ENCODE results near the gene RC3H1.

Gene RC3H1

DNA sequence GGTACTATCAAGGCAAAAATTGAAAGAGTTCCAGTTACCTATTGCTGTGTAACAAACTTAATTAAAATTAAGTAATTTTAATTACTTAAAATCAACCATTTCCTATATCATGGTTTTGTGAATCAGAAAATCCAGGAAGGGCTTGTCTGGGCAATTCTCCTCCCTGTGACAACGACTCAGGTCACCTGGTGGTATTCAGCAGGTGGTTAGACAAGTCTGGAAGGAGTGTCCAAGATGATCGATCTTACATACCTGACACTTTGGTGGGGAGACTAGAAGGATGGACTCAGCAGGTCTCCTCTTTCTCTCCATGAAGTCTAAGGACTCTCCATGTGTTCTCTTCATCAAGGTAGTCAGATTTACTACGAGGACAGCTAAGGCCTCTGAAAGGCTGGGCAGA is 128.0 kb downstream of the RC3H1 start:
- H3K27me3 Mint-ChIP-seq (ENCODE audit: low read depth), result no peaks in the 10 kb centered on the region
- no peak overlapping the region for H3K4me3 Mint-ChIP-seq
- H3K4me1 Mint-ChIP-seq, result no peaks in the 10 kb centered on the region
- H3K9me3 Mint-ChIP-seq, result no peaks in the 10 kb centered on the region
- H3K36me3 Mint-ChIP-seq (ENCODE audit: low read depth), result peaks cover 15% of the 10 kb centered on the region
- TF ChIP-seq, protein P1, sequence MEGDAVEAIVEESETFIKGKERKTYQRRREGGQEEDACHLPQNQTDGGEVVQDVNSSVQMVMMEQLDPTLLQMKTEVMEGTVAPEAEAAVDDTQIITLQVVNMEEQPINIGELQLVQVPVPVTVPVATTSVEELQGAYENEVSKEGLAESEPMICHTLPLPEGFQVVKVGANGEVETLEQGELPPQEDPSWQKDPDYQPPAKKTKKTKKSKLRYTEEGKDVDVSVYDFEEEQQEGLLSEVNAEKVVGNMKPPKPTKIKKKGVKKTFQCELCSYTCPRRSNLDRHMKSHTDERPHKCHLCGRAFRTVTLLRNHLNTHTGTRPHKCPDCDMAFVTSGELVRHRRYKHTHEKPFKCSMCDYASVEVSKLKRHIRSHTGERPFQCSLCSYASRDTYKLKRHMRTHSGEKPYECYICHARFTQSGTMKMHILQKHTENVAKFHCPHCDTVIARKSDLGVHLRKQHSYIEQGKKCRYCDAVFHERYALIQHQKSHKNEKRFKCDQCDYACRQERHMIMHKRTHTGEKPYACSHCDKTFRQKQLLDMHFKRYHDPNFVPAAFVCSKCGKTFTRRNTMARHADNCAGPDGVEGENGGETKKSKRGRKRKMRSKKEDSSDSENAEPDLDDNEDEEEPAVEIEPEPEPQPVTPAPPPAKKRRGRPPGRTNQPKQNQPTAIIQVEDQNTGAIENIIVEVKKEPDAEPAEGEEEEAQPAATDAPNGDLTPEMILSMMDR (IDR thresholded peaks at IDR 0.05; ENCODE audit: unreplicated experiment in 3 of 3), result no peak
- H3K27ac Mint-ChIP-seq, result no peak overlapping the region

- TF ChIP-seq, protein P1 (IDR thresholded peaks at IDR 0.05; ENCODE audit: unreplicated experiment in 3 of 3), result no peak
- Mint-ChIP-seq H3K27me3 (ENCODE audit: low read depth) (no peaks in the 10 kb centered on the region), H3K36me3 (ENCODE audit: low read depth) (peaks cover 16% of the 10 kb centered on the region), H3K4me3 (no peak overlapping the region), H3K27ac (no peak overlapping the region), H3K4me1 (no peaks in the 10 kb centered on the region), H3K9me3 (no peaks in the 10 kb centered on the region)
These were observed 128.5 kb downstream of the RC3H1 start for GRCh38 chr1:173893611-173894010.

DNA sequence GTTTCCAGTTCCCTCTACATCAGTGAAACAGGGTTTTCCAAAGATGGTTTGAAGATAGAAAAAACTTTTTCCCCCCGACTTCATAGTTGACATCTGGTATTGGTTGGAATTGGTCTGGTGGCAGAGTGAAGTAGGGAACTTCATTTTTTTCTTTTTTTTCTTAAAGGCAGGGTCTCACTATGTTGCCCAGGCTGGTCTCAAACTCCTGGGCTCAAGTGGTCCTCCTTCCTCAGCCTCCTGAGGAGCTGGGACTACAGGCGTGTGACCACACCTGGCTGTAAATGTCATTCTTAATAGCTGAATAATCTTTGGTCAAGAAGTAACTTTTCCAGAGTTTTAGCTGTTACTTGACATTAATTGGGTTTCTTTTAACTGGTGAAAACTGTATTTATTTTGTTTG is 132.3 kb downstream of the RC3H1 start:
- TF ChIP-seq, protein P1 (IDR thresholded peaks at IDR 0.05; ENCODE audit: unreplicated experiment in 3 of 3), result no peak
- no peaks in the 10 kb centered on the region for H3K27me3 Mint-ChIP-seq (ENCODE audit: low read depth)
- H3K4me3 Mint-ChIP-seq, result no peak overlapping the region
- no peaks in the 10 kb centered on the region for H3K9me3 Mint-ChIP-seq
- H3K27ac Mint-ChIP-seq, result no peak overlapping the region
- H3K36me3 Mint-ChIP-seq (ENCODE audit: low read depth), result peaks cover 44% of the 10 kb centered on the region
- H3K4me1 Mint-ChIP-seq, result no peaks in the 10 kb centered on the region

- H3K4me1 Mint-ChIP-seq, result no peaks in the 10 kb centered on the region
- no peak overlapping the region for H3K4me3 Mint-ChIP-seq
- H3K27me3 Mint-ChIP-seq (ENCODE audit: low read depth), result no peaks in the 10 kb centered on the region
- H3K36me3 Mint-ChIP-seq (ENCODE audit: low read depth), result peaks cover 40% of the 10 kb centered on the region
- H3K9me3 Mint-ChIP-seq, result no peaks in the 10 kb centered on the region
- no peak overlapping the region for H3K27ac Mint-ChIP-seq
- TF ChIP-seq, protein P1 (IDR thresholded peaks at IDR 0.05; ENCODE audit: unreplicated experiment in 3 of 3), result no peak
These were observed 133.4 kb downstream of the RC3H1 start for GRCh38 chr1:173888749-173889148.

GRCh38 chr1:173887627-173888026 is 134.5 kb downstream of the RC3H1 start:
- TF ChIP-seq, protein P1 (IDR thresholded peaks at IDR 0.05; ENCODE audit: unreplicated experiment in 3 of 3), result no peak
- Mint-ChIP-seq H3K4me3 (no peak overlapping the region), H3K27ac (no peak overlapping the region), H3K4me1 (no peaks in the 10 kb centered on the region), H3K27me3 (ENCODE audit: low read depth) (no peaks in the 10 kb centered on the region), H3K9me3 (no peaks in the 10 kb centered on the region), H3K36me3 (ENCODE audit: low read depth) (peaks cover 37% of the 10 kb centered on the region)

- Mint-ChIP-seq H3K27me3 (ENCODE audit: low read depth) (no peaks in the 10 kb centered on the region), H3K9me3 (no peaks in the 10 kb centered on the region), H3K36me3 (ENCODE audit: low read depth) (peaks cover 33% of the 10 kb centered on the region), H3K4me3 (no peak overlapping the region), H3K4me1 (no peaks in the 10 kb centered on the region), H3K27ac (no peak overlapping the region)
- TF ChIP-seq, protein P1 (IDR thresholded peaks at IDR 0.05; ENCODE audit: unreplicated experiment in 3 of 3), result no peak
These were observed 135.2 kb downstream of the RC3H1 start for GRCh38 chr1:173886746-173887611.
